GM19099 (cell line): Measurements from ENCODE around the gene CEP41.

Source experiments
- POLR2A ChIP-seq: IDR thresholded peaks from 3 replicates; pipeline ENCODE4 v1.6.1; 2011; ENCODE audit warnings: low read depth; ENCODE audit not compliant: insufficient read length; ENCODE audit errors: extremely low read depth

The CEP41 gene

GRCh38 chr7:130473876-130474275 is 33.1 kb upstream of the CEP41 start:
- no peak for TF ChIP-seq POLR2A

- no peak for TF ChIP-seq POLR2A
Observed at GRCh38 chr7:130473289-130473688, 32.5 kb upstream of the CEP41 start.

- TF ChIP-seq POLR2A = no peak
Observed at GRCh38 chr7:130471974-130472373, 31.2 kb upstream of the CEP41 start.

DNA sequence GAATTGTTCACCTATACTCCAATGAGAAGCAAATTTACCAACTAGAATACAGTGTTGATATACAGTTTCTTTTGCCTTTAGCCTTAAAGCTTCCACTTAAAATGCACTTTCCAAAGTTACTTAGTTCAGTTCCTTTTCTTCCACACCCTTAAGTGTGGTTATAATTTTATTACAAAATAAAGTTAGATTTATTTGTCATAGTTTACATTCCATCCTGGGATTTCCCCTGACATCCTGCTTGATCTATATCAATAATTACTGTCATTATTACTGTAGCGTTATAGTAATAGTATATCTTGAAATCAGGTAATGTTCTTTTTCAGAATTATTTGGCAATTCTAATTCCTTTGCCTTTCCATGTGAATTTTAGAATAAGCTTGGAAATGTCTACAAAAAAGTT is 27.8 kb upstream of the CEP41 start:
- no peak for TF ChIP-seq POLR2A

DNA sequence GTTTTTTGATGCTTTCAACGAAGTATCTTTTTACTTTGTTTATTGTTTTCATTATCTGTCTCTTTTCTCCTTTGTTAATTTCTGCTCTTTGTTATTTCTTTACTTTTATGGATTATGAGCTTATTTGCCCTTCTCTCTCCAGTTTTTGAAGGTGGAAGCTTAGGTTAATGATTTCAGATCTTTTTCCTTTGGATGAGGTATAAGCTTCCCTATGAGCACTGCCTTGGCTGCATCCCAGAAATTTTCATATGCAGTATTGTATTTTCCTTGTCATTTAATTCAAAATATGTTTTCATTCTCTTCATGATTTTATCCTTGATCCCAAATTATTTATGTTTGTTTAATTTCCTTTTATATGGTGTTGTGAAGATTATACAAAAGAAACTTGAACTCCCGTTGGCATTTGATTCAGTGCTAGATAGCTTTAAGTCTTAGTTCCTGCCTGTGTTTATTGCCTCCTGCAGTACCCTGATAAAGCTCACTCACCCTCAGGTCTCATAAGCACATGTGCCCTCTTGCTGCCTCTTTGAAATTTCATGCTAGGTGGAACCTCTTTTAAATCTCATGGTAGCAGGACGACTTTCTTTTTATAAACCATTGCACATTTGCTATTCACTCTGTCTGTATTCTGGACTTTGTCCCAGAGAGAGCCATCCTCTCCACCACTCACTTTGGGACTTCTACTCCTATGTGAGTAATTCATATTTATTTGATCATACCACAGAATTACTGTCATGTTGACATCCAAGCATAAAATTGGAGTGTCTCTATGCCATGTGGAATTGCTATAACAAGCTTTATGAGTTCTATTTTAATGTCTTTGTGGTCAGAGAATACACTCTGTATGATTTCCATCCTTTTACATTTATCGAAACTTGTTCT is 23.0 kb upstream of the CEP41 start:
- TF ChIP-seq POLR2A = no peak

GRCh38 chr7:130461272-130461671 is 20.5 kb upstream of the CEP41 start:
- TF ChIP-seq POLR2A = no peak

DNA sequence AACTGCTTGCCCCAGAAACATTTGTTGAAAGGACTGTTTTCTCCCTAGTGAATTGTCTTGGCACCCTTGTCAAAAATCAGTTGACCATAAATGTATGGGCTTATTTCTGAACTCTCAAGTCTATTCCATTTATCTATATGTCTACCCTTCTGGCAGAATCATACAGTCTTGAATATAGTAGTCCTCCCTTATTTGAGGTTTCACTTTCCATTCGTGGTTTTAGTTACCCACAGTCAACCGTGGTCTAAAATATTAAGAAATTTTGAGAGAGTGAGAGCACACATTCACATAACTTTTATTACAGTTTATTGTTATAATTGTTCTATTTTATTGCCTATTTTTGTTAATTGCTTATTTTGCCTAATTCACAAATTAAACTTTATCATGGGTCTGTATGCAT is 17.4 kb upstream of the CEP41 start:
- TF ChIP-seq POLR2A = no peak

GRCh38 chr7:130454959-130455358 is 14.1 kb upstream of the CEP41 start:
- no peak for TF ChIP-seq POLR2A

GRCh38 chr7:130452951-130453350 is 12.1 kb upstream of the CEP41 start:
- no peak for TF ChIP-seq POLR2A

DNA sequence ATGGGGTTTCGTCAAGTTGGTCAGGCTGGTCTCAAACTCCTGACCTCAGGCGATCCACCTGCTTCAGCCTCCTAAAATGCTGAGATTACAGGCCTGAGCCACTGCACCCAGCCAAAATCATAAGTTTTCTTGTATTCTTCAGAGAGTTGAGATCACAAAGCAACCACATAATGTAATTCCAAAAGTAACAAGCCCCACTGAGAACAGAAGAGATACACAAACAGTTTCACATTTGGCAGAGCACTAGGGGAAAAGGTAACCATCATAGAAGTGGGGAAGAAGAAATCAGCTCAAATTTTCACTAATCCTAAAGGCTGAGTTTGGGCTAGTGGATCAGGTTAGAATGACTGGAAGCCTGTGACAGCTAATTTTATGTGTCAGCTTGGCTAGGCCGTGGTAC is 5.4 kb upstream of the CEP41 start:
- TF ChIP-seq POLR2A = no peak

- TF ChIP-seq POLR2A = no peak
Observed at GRCh38 chr7:130444751-130445407, 4.1 kb upstream of the CEP41 start.

- no peak for TF ChIP-seq POLR2A
Observed at GRCh38 chr7:130444234-130444633, 3.4 kb upstream of the CEP41 start.

DNA sequence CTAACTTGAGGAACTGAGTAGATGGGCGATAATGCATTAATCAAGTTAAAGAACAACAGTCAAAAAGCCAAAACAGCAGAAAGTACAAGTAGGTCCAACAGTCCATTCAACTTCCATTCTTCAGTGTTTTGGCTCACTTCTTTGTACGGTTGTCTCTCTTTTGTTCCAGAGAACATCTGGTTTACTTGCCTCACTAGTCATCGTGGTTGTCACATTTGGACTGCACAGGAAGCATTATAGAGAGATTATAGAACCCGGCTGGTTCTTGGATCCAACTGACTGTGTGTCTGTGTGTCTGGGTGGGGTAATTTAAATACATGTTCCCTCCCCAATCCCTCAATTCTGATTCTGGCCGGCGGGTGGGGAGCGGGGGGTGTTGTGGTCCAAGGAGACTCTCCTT is 1.8 kb upstream of the CEP41 start:
- TF ChIP-seq POLR2A = no peak

GRCh38 chr7:130441408-130441869 is 623 bp upstream of the CEP41 start:
- TF ChIP-seq POLR2A = no peak

- TF ChIP-seq POLR2A = no peak
Observed at GRCh38 chr7:130436253-130436652, 4.6 kb downstream of the CEP41 start.

- no peak for TF ChIP-seq POLR2A
Observed at GRCh38 chr7:130435311-130435854, 5.4 kb downstream of the CEP41 start.
